ENCODE data around the gene FHIT.

GRCh38 chr3:60303160-60303559 is 948.1 kb downstream of the FHIT start:
- TF ChIP-seq CTCF (conservative IDR thresholded peaks at IDR 0.05; ENCODE audit: low read depth, low read length) (no peak), POLR2A (IDR thresholded peaks at IDR 0.05; ENCODE audit: low read depth, low read length) (no peak), CEBPB (IDR thresholded peaks at IDR 0.05; ENCODE audit: low read depth, low read length) (peak; percentile 54; the same call in 1 of the 2 replicates)
